Activated naive CD4-positive, alpha-beta T cell treated with anti-CD3 and anti-CD28 coated beads, Interleukin-2, amount 50 U/mL, for 72 hours (primary cell): ENCODE results near the gene PSG1. TPM values are rescaled to one million over a fixed set of nuclear protein-coding genes. Genes with fewer than 3 reads are reported as not detected.
"Not testable (repeated sequence)": the region's sequence is repeated elsewhere in the genome, so short reads cannot be mapped to it uniquely, and the experiment has no call there.

ENCODE experiments used
- ATAC-seq, 2 donors: fragments of 150-1000 bp; cut with Tn5 transposase; 2 replicates each; pipeline ENCODE4 v1.10.0; 2021; ENCODE audit warnings: mild to moderate bottlenecking in 2 of 2, moderate library complexity in 2 of 2
- DNase-seq, 2 donors: peaks; one replicate each; pipeline ENCODE4 v3.0.0; 2021 to 2022; ENCODE audit warnings: low spot score in 2 of 2
- H3K27ac Mint-ChIP-seq, 2 donors: one replicate each; pipeline ENCODE4 v1.8.0; 2022; ENCODE audit warnings: mild to moderate bottlenecking in 2 of 2, mixed read lengths in 2 of 2
- H3K36me3 Mint-ChIP-seq, 2 donors: one replicate each; pipeline ENCODE4 v1.8.0; 2022; ENCODE audit warnings: mixed read lengths in 2 of 2
- H3K9me3 Mint-ChIP-seq, 2 donors: one replicate each; pipeline ENCODE4 v1.8.0; 2022; ENCODE audit warnings: mixed read lengths in 2 of 2
- total RNA-seq, 2 donors: library from RNA; stranded (reverse); gene quantifications; one replicate each; pipeline ENCODE4 v1.2.3, GENCODE V29; 2022

The PSG1 gene
- total RNA-seq, 2 donors from 2014 or later = 0.45 to 0.64 TPM

- ATAC-seq, H3K9me3 Mint-ChIP-seq, H3K36me3 Mint-ChIP-seq, H3K27ac Mint-ChIP-seq, DNase-seq: not testable (repeated sequence)
Observed at GRCh38 chr19:42851718-42852280, 27.7 kb downstream of the PSG1 start.

- Mint-ChIP-seq H3K36me3 (no peaks in the 10 kb centered on the region), H3K9me3 (peaks cover 0 to 3% of the 10 kb centered on the region in 2 donors), H3K27ac (no peak overlapping the region)
- ATAC-seq (no peak), DNase-seq (no peak)
Observed at GRCh38 chr19:42850981-42851717, 28.4 kb downstream of the PSG1 start.

- DNase-seq = no peak
- ATAC-seq = no peak
- no peaks in the 10 kb centered on the region for H3K36me3 Mint-ChIP-seq
- no peak overlapping the region for H3K27ac Mint-ChIP-seq
- no peaks in the 10 kb centered on the region for H3K9me3 Mint-ChIP-seq
Observed at GRCh38 chr19:42846597-42846996, 32.9 kb downstream of the PSG1 start.

- not testable (repeated sequence) for H3K27ac Mint-ChIP-seq, ATAC-seq, H3K36me3 Mint-ChIP-seq, H3K9me3 Mint-ChIP-seq, DNase-seq
Observed at GRCh38 chr19:42843631-42844030, 35.9 kb downstream of the PSG1 start.

- not testable (repeated sequence) for H3K9me3 Mint-ChIP-seq, ATAC-seq, H3K36me3 Mint-ChIP-seq, DNase-seq, H3K27ac Mint-ChIP-seq
Observed at GRCh38 chr19:42832746-42833442, 46.6 kb downstream of the PSG1 start.

GRCh38 chr19:42832023-42832680 is 47.4 kb downstream of the PSG1 start:
- H3K27ac Mint-ChIP-seq, DNase-seq, H3K9me3 Mint-ChIP-seq, ATAC-seq, H3K36me3 Mint-ChIP-seq: not testable (repeated sequence)

- H3K27ac Mint-ChIP-seq = no peak overlapping the region
Observed at GRCh38 chr19:42831221-42832019, 48.1 kb downstream of the PSG1 start.

GRCh38 chr19:42821306-42821977 is 58.1 kb downstream of the PSG1 start:
- not testable (repeated sequence) for ATAC-seq, H3K27ac Mint-ChIP-seq, H3K9me3 Mint-ChIP-seq, H3K36me3 Mint-ChIP-seq, DNase-seq

More at GRCh38 chr19:42831221-42832019, 48.1 kb downstream of the PSG1 start:
- H3K36me3 Mint-ChIP-seq = no peaks in the 10 kb centered on the region
- H3K9me3 Mint-ChIP-seq = no peaks in the 10 kb centered on the region
- DNase-seq (no peak), ATAC-seq (no peak)

- ATAC-seq = not testable (repeated sequence)
Observed at GRCh38 chr19:42819960-42820650, 59.4 kb downstream of the PSG1 start.

GRCh38 chr19:42816894-42817293 is 62.6 kb downstream of the PSG1 start:
- Mint-ChIP-seq H3K27ac (no peak overlapping the region), H3K9me3 (peaks cover 5 to 11% of the 10 kb centered on the region in 2 donors), H3K36me3 (peaks cover 0 to 11% of the 10 kb centered on the region in 2 donors)
- ATAC-seq (no peak), DNase-seq (no peak)

More at GRCh38 chr19:42819960-42820650, 59.4 kb downstream of the PSG1 start:
- DNase-seq, H3K27ac Mint-ChIP-seq, H3K36me3 Mint-ChIP-seq, H3K9me3 Mint-ChIP-seq: not testable (repeated sequence)

Other genes with a start within 250 kb of the PSG1 start
- under 1 TPM in 1 of 2 donors, not detected in 1; 0.78 TPM for gene PSG3, start 139.2 kb downstream of the PSG1 start, total RNA-seq
- not detected for gene PSG8, start 114.0 kb downstream of the PSG1 start, total RNA-seq
- not detected for gene PSG6, start 38.2 kb upstream of the PSG1 start, total RNA-seq
- not detected for gene PSG7, start 57.5 kb upstream of the PSG1 start, total RNA-seq
- gene PSG11, start 146.8 kb upstream of the PSG1 start, total RNA-seq = under 1 TPM in 1 of 2 donors, not detected in 1; 0.37 TPM
- gene PSG2, start 203.0 kb upstream of the PSG1 start, total RNA-seq = not detected